Ectodermal cell (in vitro differentiated cells): Measurements from ENCODE around the gene POGLUT3.

Experiments
- H3K27ac ChIP-seq: 2 replicates; pipeline ENCODE4 v1.7.0; 2013; ENCODE audit warnings: mild to moderate bottlenecking, low read depth, low read length; ENCODE audit not compliant: insufficient read depth, poor library complexity, severe bottlenecking
- H3K27me3 ChIP-seq: 2 replicates; pipeline ENCODE4 v1.7.0; 2013; ENCODE audit warnings: mild to moderate bottlenecking, low read length; ENCODE audit not compliant: insufficient read depth, control insufficient read depth, poor library complexity, severe bottlenecking
- H3K36me3 ChIP-seq: one replicate; pipeline ENCODE4 v1.7.0; 2013; ENCODE audit warnings: low read length; ENCODE audit not compliant: control insufficient read depth, insufficient read depth
- H3K4me1 ChIP-seq: one replicate; pipeline ENCODE4 v1.7.0; 2013; ENCODE audit warnings: low read length; ENCODE audit not compliant: control insufficient read depth, insufficient read depth
- H3K4me3 ChIP-seq: 2 replicates; pipeline ENCODE4 v1.7.0; 2013; ENCODE audit warnings: low read depth, low read length, control low read depth; ENCODE audit not compliant: insufficient read depth
- H3K9me3 ChIP-seq: 2 replicates; pipeline ENCODE4 v1.7.0; 2013; ENCODE audit warnings: mild to moderate bottlenecking, low read length, moderate library complexity; ENCODE audit not compliant: control insufficient read depth
- WGBS, 2 experiments: methylation state at CpG; one replicate each; pipeline ENCODE4 v1.1.7; 2013; ENCODE audit warnings: missing lambda C conversion rate in 2 of 2; 5-methylcytosine and 5-hydroxymethylcytosine counted together

POGLUT3 gene

DNA sequence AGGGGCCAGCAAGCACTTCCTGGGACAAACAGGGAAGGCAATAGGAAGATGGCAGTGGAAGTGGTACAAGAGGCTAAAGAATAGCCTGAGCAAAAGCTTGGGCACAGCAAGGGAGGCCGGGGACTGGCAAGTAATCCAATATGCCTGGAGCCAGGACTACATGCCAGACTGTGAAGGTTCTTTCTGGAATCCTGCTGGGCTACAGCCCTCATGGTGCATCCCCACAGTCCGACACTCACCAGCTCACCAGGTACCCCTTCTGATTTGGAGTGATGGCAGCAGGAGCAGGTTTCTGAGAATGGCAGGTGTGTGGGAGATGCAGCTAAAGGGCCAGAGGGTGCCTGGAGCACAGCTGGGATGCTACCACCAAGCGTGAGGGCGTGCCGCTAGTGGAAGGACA, 32.2 kb upstream of the POGLUT3 start:
- Histone ChIP-seq H3K9me3 (no peaks in the 10 kb centered on the region), H3K4me3 (no peak overlapping the region), H3K27me3 (no peaks in the 10 kb centered on the region), H3K4me1 (no peaks in the 10 kb centered on the region), H3K27ac (no peak overlapping the region), H3K36me3 (no peaks in the 10 kb centered on the region)
- WGBS, 2 experiments: 94% methylated on average over 5 of the region's 5 CpGs

- Histone ChIP-seq H3K27ac (no peak overlapping the region), H3K27me3 (no peaks in the 10 kb centered on the region), H3K9me3 (no peaks in the 10 kb centered on the region), H3K36me3 (no peaks in the 10 kb centered on the region), H3K4me1 (no peaks in the 10 kb centered on the region), H3K4me3 (no peak overlapping the region)
- WGBS, 2 experiments: 91 to 92% methylated on average over 6 of the region's 6 CpGs
Observed at GRCh38 chr11:108527382-108527781, 29.2 kb upstream of the POGLUT3 start.

- Histone ChIP-seq H3K27ac (no peak overlapping the region), H3K4me3 (no peak overlapping the region), H3K9me3 (no peaks in the 10 kb centered on the region), H3K4me1 (no peaks in the 10 kb centered on the region), H3K27me3 (no peaks in the 10 kb centered on the region), H3K36me3 (no peaks in the 10 kb centered on the region)
- 94 to 100% methylated on average over 1 of the region's 1 CpG for WGBS, 2 experiments
Observed at GRCh38 chr11:108525161-108525560, 27.0 kb upstream of the POGLUT3 start.

- H3K27ac ChIP-seq: no peak overlapping the region
- H3K4me1 ChIP-seq: no peaks in the 10 kb centered on the region
- H3K9me3 ChIP-seq: no peaks in the 10 kb centered on the region
- H3K27me3 ChIP-seq: no peaks in the 10 kb centered on the region
- H3K4me3 ChIP-seq: no peak overlapping the region
- H3K36me3 ChIP-seq: no peaks in the 10 kb centered on the region
Observed at GRCh38 chr11:108524422-108524821, 26.2 kb upstream of the POGLUT3 start.

DNA sequence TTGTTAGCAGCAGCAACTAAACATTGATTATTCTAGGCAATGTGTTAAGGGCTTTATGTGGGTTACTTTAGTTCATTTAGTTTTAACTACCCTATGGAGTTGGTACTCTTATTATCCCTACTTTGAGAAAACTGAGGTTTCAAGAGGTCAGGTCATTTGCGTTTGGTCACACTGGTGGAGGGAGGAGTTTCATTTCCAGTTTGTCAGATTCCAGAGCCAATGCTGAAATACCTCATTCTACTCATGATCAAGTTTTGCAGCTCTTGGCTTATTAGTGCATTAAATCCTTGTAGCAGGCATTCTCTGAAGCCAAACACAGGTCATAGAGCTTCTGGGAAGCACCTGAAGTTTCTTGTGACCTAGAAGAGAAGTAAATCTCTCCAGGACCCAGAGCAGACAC, 24.1 kb upstream of the POGLUT3 start:
- no peaks in the 10 kb centered on the region for H3K36me3 ChIP-seq
- 88% methylated on average over 1 of the region's 1 CpG; no CpG with 5 or more reads in 1 of the 2 experiments for WGBS, 2 experiments

GRCh38 chr11:108518581-108518980, 20.4 kb upstream of the POGLUT3 start:
- 93% methylated on average over 10 of the region's 10 CpGs for WGBS, 2 experiments
- Histone ChIP-seq H3K4me1 (no peaks in the 10 kb centered on the region), H3K9me3 (no peaks in the 10 kb centered on the region), H3K27me3 (no peaks in the 10 kb centered on the region), H3K36me3 (no peaks in the 10 kb centered on the region), H3K4me3 (no peak overlapping the region), H3K27ac (no peak overlapping the region)

More for the DNA sequence above, 24.1 kb upstream of the POGLUT3 start:
- Histone ChIP-seq H3K27me3 (no peaks in the 10 kb centered on the region), H3K27ac (no peak overlapping the region), H3K4me3 (no peak overlapping the region), H3K9me3 (no peaks in the 10 kb centered on the region), H3K4me1 (no peaks in the 10 kb centered on the region)

DNA sequence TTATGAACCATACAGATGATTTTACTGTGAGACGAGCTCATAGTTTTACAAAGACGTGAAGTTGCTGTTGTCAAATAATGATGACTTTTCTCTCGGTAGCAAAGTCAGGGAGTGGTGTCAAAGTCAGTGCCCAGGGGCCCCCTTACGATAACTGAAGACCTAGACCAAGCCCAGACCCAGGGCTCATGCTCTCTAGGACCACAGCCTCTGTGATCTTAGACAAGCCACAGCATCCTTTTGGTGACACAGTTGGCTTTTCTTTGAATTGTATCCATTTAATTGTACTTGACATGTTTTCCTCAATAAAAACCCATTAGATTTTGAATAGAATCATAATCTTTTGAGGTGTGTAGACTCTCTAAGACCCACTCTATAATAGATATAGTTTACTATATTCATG, 17.9 kb upstream of the POGLUT3 start:
- no peak overlapping the region for H3K27ac ChIP-seq
- H3K4me1 ChIP-seq: no peaks in the 10 kb centered on the region
- no peaks in the 10 kb centered on the region for H3K27me3 ChIP-seq
- no peaks in the 10 kb centered on the region for H3K9me3 ChIP-seq
- no peak overlapping the region for H3K4me3 ChIP-seq
- H3K36me3 ChIP-seq: no peaks in the 10 kb centered on the region
- 96% methylated on average over 4 of the region's 4 CpGs for WGBS, 2 experiments

GRCh38 chr11:108512708-108513107, 14.5 kb upstream of the POGLUT3 start:
- H3K4me3 ChIP-seq: no peak overlapping the region
- no peaks in the 10 kb centered on the region for H3K4me1 ChIP-seq
- H3K9me3 ChIP-seq: no peaks in the 10 kb centered on the region
- WGBS, 2 experiments: 88 to 96% methylated on average over 2 of the region's 2 CpGs
- no peaks in the 10 kb centered on the region for H3K27me3 ChIP-seq
- H3K27ac ChIP-seq: no peak overlapping the region
- H3K36me3 ChIP-seq: no peaks in the 10 kb centered on the region

GRCh38 chr11:108511851-108512474, 13.8 kb upstream of the POGLUT3 start:
- Histone ChIP-seq H3K36me3 (no peaks in the 10 kb centered on the region), H3K4me1 (no peaks in the 10 kb centered on the region), H3K9me3 (no peaks in the 10 kb centered on the region), H3K27ac (no peak overlapping the region), H3K27me3 (no peaks in the 10 kb centered on the region), H3K4me3 (no peak overlapping the region)
- 88 to 95% methylated on average over 2 of the region's 2 CpGs for WGBS, 2 experiments

DNA sequence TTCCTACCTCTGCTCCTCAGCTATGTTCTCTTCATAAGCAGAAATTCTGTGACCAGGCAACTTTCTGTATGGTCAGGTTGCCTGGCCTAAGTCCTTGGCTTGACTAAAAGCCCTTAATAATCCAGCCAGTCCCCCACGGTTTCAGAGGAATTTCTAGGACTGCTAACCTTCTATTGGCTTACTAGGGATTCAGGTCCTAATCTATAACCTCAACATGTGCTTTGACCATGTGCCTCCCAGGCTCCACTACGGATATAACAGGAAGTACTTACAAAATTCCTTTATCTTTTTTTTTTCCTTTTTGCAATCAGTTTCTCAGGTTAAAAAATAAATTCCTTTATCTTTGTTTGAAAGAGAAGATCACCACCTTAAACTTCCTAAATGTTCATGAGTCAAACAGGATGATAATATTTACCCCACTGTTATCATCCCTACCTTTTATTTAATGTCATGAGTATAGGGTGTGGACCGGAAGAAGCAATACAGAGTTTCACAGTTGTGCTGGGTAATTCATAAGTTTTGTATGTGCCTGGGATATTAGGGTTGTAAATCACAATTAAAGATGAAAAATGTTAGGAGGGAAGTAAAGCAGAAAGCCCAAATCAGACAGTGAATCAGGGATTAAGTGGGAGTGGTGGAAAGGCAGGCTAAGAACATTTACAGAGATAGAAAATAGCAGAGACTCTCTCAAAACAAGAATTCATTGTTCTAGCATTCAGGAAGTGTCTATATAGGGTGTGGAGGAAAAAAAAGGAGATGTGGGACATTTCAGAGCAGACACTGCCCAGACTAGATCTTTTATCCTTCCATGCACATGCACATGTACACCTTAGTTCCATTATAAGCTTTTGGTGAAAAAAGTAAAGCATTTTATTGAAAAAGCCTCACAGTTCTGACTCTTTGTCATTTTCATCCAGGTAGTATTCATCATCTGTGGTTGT, 10.7 kb upstream of the POGLUT3 start:
- Histone ChIP-seq H3K27ac (no peak overlapping the region), H3K4me1 (no peaks in the 10 kb centered on the region), H3K9me3 (no peaks in the 10 kb centered on the region), H3K27me3 (no peaks in the 10 kb centered on the region), H3K36me3 (no peaks in the 10 kb centered on the region), H3K4me3 (no peak overlapping the region)
- 93 to 96% methylated on average over 3 of the region's 3 CpGs for WGBS, 2 experiments
